Measurements from ENCODE around the gene CEP72. TPM values are rescaled to one million over a fixed set of nuclear protein-coding genes. Genes with fewer than 3 reads are reported as not detected.
"Not testable (repeated sequence)": the region's sequence is repeated elsewhere in the genome, so short reads cannot be mapped to it uniquely, and the experiment has no call there.

CEP72 gene
- total RNA-seq, 1 donor from 2014 or later, result 2.3 TPM

- DNase-seq (ENCODE audit: low read depth), result no peak
These were observed 31.7 kb upstream of the CEP72 start for GRCh38 chr5:580436-580835.

- DNase-seq (ENCODE audit: low read depth), result no peak
These were observed 30.9 kb upstream of the CEP72 start for GRCh38 chr5:581266-581665.

GRCh38 chr5:581941-582340 is 30.2 kb upstream of the CEP72 start:
- DNase-seq (ENCODE audit: low read depth), result no peak

- not testable (repeated sequence) for DNase-seq (ENCODE audit: low read depth)
These were observed 29.7 kb upstream of the CEP72 start for GRCh38 chr5:582445-582844.

- DNase-seq (ENCODE audit: low read depth), result no peak
These were observed 29.1 kb upstream of the CEP72 start for GRCh38 chr5:582936-583635.

- no peak for DNase-seq (ENCODE audit: low read depth)
These were observed 28.5 kb upstream of the CEP72 start for GRCh38 chr5:583645-584044.

- DNase-seq (ENCODE audit: low read depth), result no peak
These were observed 27.9 kb upstream of the CEP72 start for GRCh38 chr5:584216-584615.

- DNase-seq (ENCODE audit: low read depth), result no peak
These were observed 27.3 kb upstream of the CEP72 start for GRCh38 chr5:584846-585245.

GRCh38 chr5:585556-585955 is 26.6 kb upstream of the CEP72 start:
- DNase-seq (ENCODE audit: low read depth), result no peak

- no peak for DNase-seq (ENCODE audit: low read depth)
These were observed 26.0 kb upstream of the CEP72 start for GRCh38 chr5:585962-586628.

GRCh38 chr5:586751-587285 is 25.3 kb upstream of the CEP72 start:
- no peak for DNase-seq (ENCODE audit: low read depth)

GRCh38 chr5:587403-587802 is 24.7 kb upstream of the CEP72 start:
- DNase-seq (ENCODE audit: low read depth), result no peak

GRCh38 chr5:588406-588995 is 23.6 kb upstream of the CEP72 start:
- DNase-seq (ENCODE audit: low read depth), result no peak

- no peak for DNase-seq (ENCODE audit: low read depth)
These were observed 23.0 kb upstream of the CEP72 start for GRCh38 chr5:589173-589572.

GRCh38 chr5:589588-589987 is 22.6 kb upstream of the CEP72 start:
- no peak for DNase-seq (ENCODE audit: low read depth)

- DNase-seq (ENCODE audit: low read depth), result no peak
These were observed 21.8 kb upstream of the CEP72 start for GRCh38 chr5:590346-590745.

- DNase-seq (ENCODE audit: low read depth), result no peak
These were observed 20.4 kb upstream of the CEP72 start for GRCh38 chr5:591746-592145.

GRCh38 chr5:592158-592557 is 20.0 kb upstream of the CEP72 start:
- peak; percentile 57 for DNase-seq (ENCODE audit: low read depth)

GRCh38 chr5:593511-593910 is 18.6 kb upstream of the CEP72 start:
- peak; percentile 49 for DNase-seq (ENCODE audit: low read depth)

- no peak for DNase-seq (ENCODE audit: low read depth)
These were observed 17.8 kb upstream of the CEP72 start for GRCh38 chr5:594226-594860.

- DNase-seq (ENCODE audit: low read depth), result no peak
These were observed 16.8 kb upstream of the CEP72 start for GRCh38 chr5:595285-595875.

Measured in myocyte (in vitro differentiated cells).